CD4-positive, alpha-beta memory T cell (primary cell): ENCODE measurements around the gene EYA3. TPM values are rescaled to one million over a fixed set of nuclear protein-coding genes. Genes with fewer than 3 reads are reported as not detected.

ENCODE experiments used
- CTCF ChIA-PET: fragments of 350-600 bp; sonication (Branson Sonifier 250); formaldehyde crosslinking; loops from one replicate; lab custom pipeline; 2021; ENCODE audit warnings: inconsistent platforms; ENCODE audit not compliant: partially characterized antibody; lab: Charles Lee
- POLR2A ChIA-PET: fragments of 350-600 bp; sonication (Branson Sonifier 250); formaldehyde crosslinking; loops from one replicate; lab custom pipeline; 2021; ENCODE audit not compliant: partially characterized antibody; lab: Charles Lee
- DNase-seq, 5 donors: peaks; one replicate each; pipeline versions ENCODE4 v3.0.0 to v3.0.0-alpha.2; 2020 to 2022; ENCODE audit warnings: mixed read lengths in 1 of 5
- H3K27ac ChIP-seq: one replicate; pipeline ENCODE4 v1.7.0; 2013; ENCODE audit warnings: low read depth, low read length
- H3K27me3 ChIP-seq: 2 replicates; pipeline ENCODE4 v1.7.0; 2013; ENCODE audit warnings: mild to moderate bottlenecking, low read length, moderate library complexity; ENCODE audit not compliant: insufficient read depth
- H3K36me3 ChIP-seq: 2 replicates; pipeline ENCODE4 v1.7.0; 2013; ENCODE audit warnings: mild to moderate bottlenecking, low read length, moderate library complexity; ENCODE audit not compliant: insufficient read depth
- H3K4me1 ChIP-seq: 2 replicates; pipeline ENCODE4 v1.7.0; 2013; ENCODE audit warnings: mild to moderate bottlenecking, low read length, moderate library complexity; ENCODE audit not compliant: insufficient read depth
- H3K4me3 ChIP-seq, 2 donors: one replicate each; pipeline ENCODE4 v1.7.0; 2013; ENCODE audit warnings: low read length in 2 of 2, mild to moderate bottlenecking in 1 of 2
- H3K9me3 ChIP-seq, 2 donors: one replicate each; pipeline ENCODE4 v1.7.0; 2013; ENCODE audit warnings: low read length in 2 of 2, control low read depth in 1 of 2; ENCODE audit not compliant: control insufficient read depth in 1 of 2
- H3K27ac Mint-ChIP-seq, 7 donors: one replicate each; pipeline ENCODE4 v1.8.0; 2020 to 2021; ENCODE audit warnings: mixed read lengths in 7 of 7, mild to moderate bottlenecking in 6 of 7, inconsistent platforms in 3 of 7, moderate library complexity in 3 of 7
- H3K27me3 Mint-ChIP-seq, 2 donors: one replicate each; pipeline ENCODE4 v1.8.0; 2020 to 2021; ENCODE audit warnings: mixed read lengths in 2 of 2
- H3K36me3 Mint-ChIP-seq, 2 donors: one replicate each; pipeline ENCODE4 v1.8.0; 2020 to 2021; ENCODE audit warnings: mixed read lengths in 2 of 2, inconsistent platforms in 1 of 2, mild to moderate bottlenecking in 1 of 2
- H3K4me1 Mint-ChIP-seq, 4 donors: one replicate each; pipeline ENCODE4 v1.8.0; 2020 to 2021; ENCODE audit warnings: mixed read lengths in 4 of 4, mild to moderate bottlenecking in 1 of 4
- H3K4me3 Mint-ChIP-seq, 8 donors: one replicate each; pipeline ENCODE4 v1.8.0; 2020 to 2021; ENCODE audit warnings: mixed read lengths in 8 of 8, mild to moderate bottlenecking in 7 of 8, moderate library complexity in 6 of 8, inconsistent platforms in 3 of 8
- H3K9me3 Mint-ChIP-seq, 8 donors: one replicate each; pipeline ENCODE4 v1.8.0; 2020 to 2021; ENCODE audit warnings: mixed read lengths in 8 of 8, mild to moderate bottlenecking in 5 of 8, inconsistent platforms in 3 of 8, moderate library complexity in 1 of 8
- intact Hi-C: fragments of 100-400 bp; cut with micrococcal nuclease; formaldehyde crosslinking; loops from one replicate; pipeline ENCODE4 v1.15.1; 2023
- polyA plus RNA-seq, 2 donors: library from polyadenylated mRNA; unstranded; fragments of 300-500 nt; fragmentation: Illumina TruSeq; gene quantifications; one replicate each; pipeline ENCODE4 v1.2.3, GENCODE V29; 2021
- total RNA-seq, 2 experiments: library from RNA; stranded (reverse); gene quantifications; one replicate each; pipeline ENCODE4 v1.2.3, GENCODE V29; 2021

Gene EYA3
- total and polyA plus RNA-seq, 4 experiments from 2014 or later: 4.8 to 22.6 (median 13.5) TPM

DNA sequence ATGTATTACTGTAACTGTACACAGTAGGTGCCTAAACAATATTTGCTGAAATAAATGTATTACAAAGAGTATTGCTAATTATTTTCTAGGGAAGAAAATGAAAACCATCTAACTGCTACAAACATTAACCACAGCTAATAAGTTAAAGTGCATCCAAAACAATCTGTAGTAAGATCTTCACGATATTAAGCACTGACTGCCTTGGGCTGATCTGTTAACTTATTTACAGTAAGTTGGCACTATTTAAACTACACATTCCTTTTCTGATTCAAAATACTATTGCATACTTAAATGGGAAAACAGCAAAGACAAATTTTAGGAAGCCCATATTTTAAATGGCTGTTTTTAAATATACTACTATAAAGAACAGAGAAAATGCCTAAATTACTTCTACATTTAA, 4.5 kb downstream of the EYA3 start:
- H3K4me3 Mint-ChIP-seq: no peak overlapping the region
- ChIA-PET CTCF (no interaction called here), POLR2A (no interaction called here)
- H3K27me3 Mint-ChIP-seq: no peaks in the 10 kb centered on the region
- no peak overlapping the region for H3K27ac Mint-ChIP-seq
- Histone ChIP-seq H3K4me1 (peaks cover 33% of the 10 kb centered on the region), H3K27me3 (no peaks in the 10 kb centered on the region), H3K4me3 (no peak overlapping the region), H3K27ac (no peak overlapping the region), H3K9me3 (no peaks in the 10 kb centered on the region), H3K36me3 (peaks cover 5% of the 10 kb centered on the region)
- intact Hi-C loops: no loop called here
- H3K4me1 Mint-ChIP-seq: peaks cover 22 to 41% (median 32%) of the 10 kb centered on the region in 4 donors
- peaks cover 8 to 21% of the 10 kb centered on the region in 2 donors for H3K36me3 Mint-ChIP-seq
- no peak for DNase-seq
- H3K9me3 Mint-ChIP-seq: peaks cover 0 to 4% (median 0%) of the 10 kb centered on the region in 8 donors

DNA sequence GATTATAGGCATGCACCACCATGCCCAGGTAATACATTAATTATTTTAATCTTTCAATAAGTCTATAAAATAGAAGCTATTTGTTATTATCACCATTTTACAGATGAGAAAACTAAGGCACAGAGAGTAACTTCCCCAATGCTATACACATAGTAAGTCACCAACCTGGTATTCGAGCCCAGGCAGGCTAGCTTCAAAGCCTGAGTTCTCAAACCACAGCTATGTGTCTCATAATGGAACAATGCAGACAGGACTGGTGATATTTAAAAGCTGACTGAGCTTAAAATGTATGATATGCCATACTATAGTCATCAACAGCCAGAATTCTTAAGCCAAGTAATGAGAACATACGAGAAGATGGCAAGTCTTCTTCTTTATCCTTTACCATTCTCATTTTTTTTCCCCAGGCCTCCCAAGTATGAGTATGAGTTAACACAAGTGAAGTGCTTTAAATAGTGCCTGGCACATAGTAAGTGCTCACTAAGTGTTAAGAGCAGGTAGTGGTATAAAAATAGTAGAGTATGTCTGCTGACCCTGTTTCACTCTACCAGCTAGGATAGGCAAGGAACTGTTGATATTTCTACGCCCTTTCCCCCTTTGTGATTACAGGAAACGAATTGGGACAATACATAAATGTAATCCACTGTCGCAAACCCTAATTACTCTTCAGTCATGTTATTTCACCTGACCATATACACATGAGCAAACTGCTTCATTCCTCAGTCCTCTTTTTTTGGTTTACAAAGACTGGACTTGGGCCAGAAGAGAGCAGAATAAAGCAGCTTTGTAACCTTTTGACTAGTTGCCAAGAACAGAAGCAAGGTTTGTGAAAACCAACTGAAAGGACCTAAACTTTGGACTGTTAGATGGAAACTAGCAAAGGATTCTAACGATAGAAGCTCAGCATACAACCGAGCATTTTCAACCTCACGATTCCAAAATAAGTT, 9.5 kb downstream of the EYA3 start:
- Histone ChIP-seq H3K36me3 (peaks cover 5% of the 10 kb centered on the region), H3K9me3 (no peaks in the 10 kb centered on the region), H3K27ac (no peak overlapping the region), H3K4me1 (peaks cover 14% of the 10 kb centered on the region), H3K4me3 (no peak overlapping the region), H3K27me3 (no peaks in the 10 kb centered on the region)
- Mint-ChIP-seq H3K27ac (no peak overlapping the region), H3K36me3 (peaks cover 8 to 24% of the 10 kb centered on the region in 2 donors), H3K27me3 (no peaks in the 10 kb centered on the region), H3K4me1 (peaks cover 18 to 24% (median 19%) of the 10 kb centered on the region in 4 donors), H3K4me3 (no peak overlapping the region), H3K9me3 (no peaks in the 10 kb centered on the region)
- intact Hi-C loops: no loop called here
- ChIA-PET CTCF (interaction anchor here (0.6 to 2.2 kb wide), 5 partner anchors 12 to 418 kb away, joined by 3 to 8 read pairs (median 3); no protein-coding TSS in a partner anchor), POLR2A (interaction anchor here (3.9 kb wide), 1 partner anchor 9 kb away, joined by 20 read pairs; the partner anchor contains the start of gene EYA3)
- no peak for DNase-seq

DNA sequence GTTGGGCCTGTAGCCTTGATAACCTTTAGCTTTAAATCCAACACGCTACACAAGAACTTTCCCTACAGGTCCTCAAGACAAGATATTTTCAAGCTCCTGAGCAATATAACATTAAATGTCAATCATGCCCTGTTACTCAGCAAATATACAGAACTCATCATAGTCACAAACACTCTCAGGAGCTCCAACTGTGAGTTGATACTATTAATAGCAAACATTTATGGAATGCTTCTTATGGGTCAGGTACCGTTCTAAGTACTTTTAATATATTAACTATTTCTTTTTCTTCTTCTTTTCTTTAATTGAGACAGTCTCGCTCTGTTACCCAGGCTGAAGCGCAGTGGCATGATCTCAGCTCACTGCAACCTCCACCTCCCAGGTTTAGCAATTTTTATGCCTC, 10.1 kb downstream of the EYA3 start:
- Histone ChIP-seq H3K4me1 (peaks cover 14% of the 10 kb centered on the region), H3K27ac (no peak overlapping the region), H3K36me3 (peaks cover 5% of the 10 kb centered on the region), H3K4me3 (no peak overlapping the region), H3K9me3 (no peaks in the 10 kb centered on the region), H3K27me3 (no peaks in the 10 kb centered on the region)
- H3K9me3 Mint-ChIP-seq: no peaks in the 10 kb centered on the region
- H3K4me1 Mint-ChIP-seq: peaks cover 17 to 21% (median 18%) of the 10 kb centered on the region in 4 donors
- H3K27ac Mint-ChIP-seq: no peak overlapping the region
- ChIA-PET CTCF (interaction anchor here (0.6 to 2.2 kb wide), 4 partner anchors 13 to 418 kb away, joined by 3 to 8 read pairs (median 3); no protein-coding TSS in a partner anchor), POLR2A (interaction anchor here (3.9 kb wide), 1 partner anchor 9 kb away, joined by 20 read pairs; the partner anchor contains the start of gene EYA3)
- peaks cover 8 to 22% of the 10 kb centered on the region in 2 donors for H3K36me3 Mint-ChIP-seq
- H3K4me3 Mint-ChIP-seq: no peak overlapping the region
- no peak for DNase-seq
- intact Hi-C loops: no loop called here
- H3K27me3 Mint-ChIP-seq: no peaks in the 10 kb centered on the region

DNA sequence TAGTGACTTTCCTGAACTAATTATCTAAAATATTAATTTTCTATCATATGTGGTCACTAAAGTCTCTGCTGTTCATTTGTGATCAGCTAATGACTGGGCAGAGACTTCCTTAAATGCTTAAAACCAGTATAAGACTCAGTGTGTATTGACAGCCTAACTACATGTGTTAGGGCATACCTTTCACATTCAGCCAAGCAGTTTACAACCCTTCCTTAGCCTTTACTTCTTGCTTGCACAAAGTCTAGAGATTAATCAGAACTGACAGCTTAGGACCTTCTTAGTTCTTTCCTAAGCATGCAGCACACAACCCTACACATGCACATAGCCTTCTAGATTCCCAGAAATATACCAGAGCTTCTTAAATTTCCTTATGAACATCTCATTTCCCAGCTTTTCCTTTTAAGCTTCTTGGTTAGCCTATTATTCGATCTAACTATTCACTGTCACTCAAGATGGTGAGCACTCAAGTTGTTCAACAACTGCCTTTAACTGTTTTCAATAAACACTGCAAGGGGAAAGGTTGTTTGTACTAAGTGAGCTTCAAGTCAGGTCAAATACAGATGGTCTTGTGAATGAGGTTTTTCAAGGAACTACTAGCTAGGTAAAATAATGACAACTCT, 13.4 kb downstream of the EYA3 start:
- Mint-ChIP-seq H3K27ac (no peak overlapping the region), H3K9me3 (no peaks in the 10 kb centered on the region), H3K4me1 (peaks cover 19 to 34% (median 26%) of the 10 kb centered on the region in 4 donors), H3K36me3 (peaks cover 4 to 17% of the 10 kb centered on the region in 2 donors), H3K4me3 (no peak overlapping the region), H3K27me3 (no peaks in the 10 kb centered on the region)
- H3K9me3 ChIP-seq: no peaks in the 10 kb centered on the region
- peaks cover 8% of the 10 kb centered on the region for H3K36me3 ChIP-seq
- intact Hi-C loops: no loop called here
- H3K4me3 ChIP-seq: no peak overlapping the region
- H3K4me1 ChIP-seq: peaks cover 23% of the 10 kb centered on the region
- ChIA-PET POLR2A (no interaction called here), CTCF (no interaction called here)
- no peaks in the 10 kb centered on the region for H3K27me3 ChIP-seq
- DNase-seq: no peak
- no peak overlapping the region for H3K27ac ChIP-seq

DNA sequence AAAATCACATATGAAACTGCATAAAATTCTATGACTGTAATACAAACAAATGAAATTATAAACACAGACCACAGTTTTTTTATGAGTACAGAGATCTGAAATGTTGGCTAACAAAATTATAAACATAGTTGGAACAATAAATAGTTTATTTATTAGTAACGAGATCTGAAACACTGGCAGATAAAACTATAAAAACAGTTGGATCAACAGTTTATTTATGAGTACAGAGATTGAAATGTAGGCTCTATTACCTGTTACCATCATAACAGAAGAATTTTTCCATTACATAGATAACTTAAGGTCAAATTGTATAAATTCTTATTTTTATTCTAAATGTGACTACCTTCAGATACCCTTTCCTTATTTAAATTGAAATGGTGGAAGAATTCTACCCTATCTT, 14.5 kb downstream of the EYA3 start:
- H3K4me1 ChIP-seq: peaks cover 23% of the 10 kb centered on the region
- no peak for DNase-seq
- intact Hi-C loops: no loop called here
- Mint-ChIP-seq H3K27me3 (no peaks in the 10 kb centered on the region), H3K4me1 (peaks cover 20 to 40% (median 27%) of the 10 kb centered on the region in 4 donors), H3K4me3 (no peak overlapping the region), H3K27ac (no peak overlapping the region), H3K36me3 (peaks cover 0 to 11% of the 10 kb centered on the region in 2 donors), H3K9me3 (no peaks in the 10 kb centered on the region)
- H3K27ac ChIP-seq: no peak overlapping the region
- H3K36me3 ChIP-seq: peaks cover 4% of the 10 kb centered on the region
- CTCF ChIA-PET: no interaction called here
- H3K9me3 ChIP-seq: no peaks in the 10 kb centered on the region
- no peaks in the 10 kb centered on the region for H3K27me3 ChIP-seq
- POLR2A ChIA-PET: no interaction called here
- H3K4me3 ChIP-seq: no peak overlapping the region

DNA sequence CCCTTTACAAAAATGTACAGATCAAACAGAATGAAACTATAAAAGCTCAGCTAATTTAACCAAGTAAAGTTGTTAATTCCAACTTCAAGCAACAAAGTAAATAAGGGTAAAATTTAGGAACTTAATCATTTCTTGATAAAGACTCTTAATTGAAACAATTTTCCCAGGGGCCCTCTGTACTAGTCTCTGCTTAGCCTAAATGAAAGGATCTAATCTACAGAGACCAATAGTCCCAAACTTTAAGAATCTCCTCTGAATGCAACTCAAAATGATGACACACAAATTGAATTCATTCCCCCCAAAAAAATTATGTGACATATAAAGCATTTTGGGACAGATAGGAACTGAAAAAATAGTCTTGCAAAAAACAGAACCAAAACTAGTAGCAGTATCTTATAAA, 16.6 kb downstream of the EYA3 start:
- peaks cover 22 to 42% (median 33%) of the 10 kb centered on the region in 4 donors for H3K4me1 Mint-ChIP-seq
- H3K9me3 Mint-ChIP-seq: no peaks in the 10 kb centered on the region
- Histone ChIP-seq H3K36me3 (peaks cover 4% of the 10 kb centered on the region), H3K9me3 (no peaks in the 10 kb centered on the region), H3K27me3 (no peaks in the 10 kb centered on the region), H3K4me3 (no peak overlapping the region), H3K27ac (no peak overlapping the region), H3K4me1 (peaks cover 23% of the 10 kb centered on the region)
- ChIA-PET POLR2A (interaction anchor here (0.6 kb wide), 1 partner anchor 206 kb away, joined by 3 read pairs; no protein-coding TSS in a partner anchor), CTCF (no interaction called here)
- peaks cover 0 to 4% of the 10 kb centered on the region in 2 donors for H3K36me3 Mint-ChIP-seq
- intact Hi-C loops: no loop called here
- DNase-seq: no peak
- H3K27ac Mint-ChIP-seq: no peak overlapping the region
- H3K4me3 Mint-ChIP-seq: no peak overlapping the region
- H3K27me3 Mint-ChIP-seq: no peaks in the 10 kb centered on the region
